Endothelial cell of umbilical vein (primary cell): ENCODE measurements around the gene ZBTB48.
"Not testable (repeated sequence)": the region's sequence is repeated elsewhere in the genome, so short reads cannot be mapped to it uniquely, and the experiment has no call there.

Experiments used
- EZH2 ChIP-seq: IDR thresholded peaks from 2 replicates; pipeline ENCODE4 v1.6.1; 2012; ENCODE audit warnings: borderline replicate concordance, low read depth, mild to moderate bottlenecking, moderate library complexity, low read length, inconsistent platforms; ENCODE audit not compliant: severe bottlenecking
- POLR2A ChIP-seq: IDR thresholded peaks from 2 replicates; pipeline ENCODE4 v1.6.1; 2012; ENCODE audit warnings: low read depth, mild to moderate bottlenecking, control low read depth, low read length
- POLR2AphosphoS5 ChIP-seq: IDR thresholded peaks from 2 replicates; pipeline ENCODE4 v1.6.1; 2012; ENCODE audit warnings: low read depth, mild to moderate bottlenecking, control low read depth, low read length, moderate library complexity; ENCODE audit not compliant: insufficient read depth
- TF ChIP-seq, protein P1 (sequence below), 2 donors: IDR thresholded peaks; 1 replicate in 1 of 2; 2 replicates in 1 of 2; pipeline ENCODE4 v1.5.1; 2011; ENCODE audit warnings: low read length in 2 of 2, mild to moderate bottlenecking in 2 of 2, moderate library complexity in 2 of 2, control low read depth in 1 of 2, inconsistent platforms in 1 of 2, low read depth in 1 of 2; ENCODE audit not compliant: insufficient read depth in 1 of 2; ENCODE audit errors: extremely low read depth in 1 of 2

DNA sequence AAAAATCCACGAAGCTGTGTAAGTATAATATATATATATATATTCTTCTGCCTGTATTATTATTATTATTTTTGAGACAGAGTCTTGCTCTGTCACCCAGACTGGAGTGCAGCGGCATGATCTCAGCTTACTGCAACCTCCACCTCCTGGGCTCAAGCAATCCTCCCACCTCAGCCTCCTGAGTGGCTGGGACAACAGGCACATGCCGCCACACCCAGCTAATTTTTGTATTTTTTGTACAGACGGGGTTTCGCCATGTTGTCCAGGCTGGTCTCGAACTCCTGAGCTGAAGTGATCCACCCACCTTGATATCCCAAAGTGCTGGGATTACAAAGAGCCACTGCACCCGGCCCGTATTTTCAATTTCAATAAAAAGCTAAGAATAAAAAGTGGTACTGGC is 20.2 kb downstream of the ZBTB48 start:
- TF ChIP-seq, protein P1, sequence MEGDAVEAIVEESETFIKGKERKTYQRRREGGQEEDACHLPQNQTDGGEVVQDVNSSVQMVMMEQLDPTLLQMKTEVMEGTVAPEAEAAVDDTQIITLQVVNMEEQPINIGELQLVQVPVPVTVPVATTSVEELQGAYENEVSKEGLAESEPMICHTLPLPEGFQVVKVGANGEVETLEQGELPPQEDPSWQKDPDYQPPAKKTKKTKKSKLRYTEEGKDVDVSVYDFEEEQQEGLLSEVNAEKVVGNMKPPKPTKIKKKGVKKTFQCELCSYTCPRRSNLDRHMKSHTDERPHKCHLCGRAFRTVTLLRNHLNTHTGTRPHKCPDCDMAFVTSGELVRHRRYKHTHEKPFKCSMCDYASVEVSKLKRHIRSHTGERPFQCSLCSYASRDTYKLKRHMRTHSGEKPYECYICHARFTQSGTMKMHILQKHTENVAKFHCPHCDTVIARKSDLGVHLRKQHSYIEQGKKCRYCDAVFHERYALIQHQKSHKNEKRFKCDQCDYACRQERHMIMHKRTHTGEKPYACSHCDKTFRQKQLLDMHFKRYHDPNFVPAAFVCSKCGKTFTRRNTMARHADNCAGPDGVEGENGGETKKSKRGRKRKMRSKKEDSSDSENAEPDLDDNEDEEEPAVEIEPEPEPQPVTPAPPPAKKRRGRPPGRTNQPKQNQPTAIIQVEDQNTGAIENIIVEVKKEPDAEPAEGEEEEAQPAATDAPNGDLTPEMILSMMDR (IDR thresholded peaks at IDR 0.05; ENCODE audit: extremely low read depth in 1 of 2, insufficient read depth in 1 of 2, low read depth in 1 of 2, low read length in 2 of 2), result not testable (repeated sequence)
- not testable (repeated sequence) for TF ChIP-seq POLR2A, EZH2, POLR2AphosphoS5
